Measurements from ENCODE around the gene RPTOR.

DNA sequence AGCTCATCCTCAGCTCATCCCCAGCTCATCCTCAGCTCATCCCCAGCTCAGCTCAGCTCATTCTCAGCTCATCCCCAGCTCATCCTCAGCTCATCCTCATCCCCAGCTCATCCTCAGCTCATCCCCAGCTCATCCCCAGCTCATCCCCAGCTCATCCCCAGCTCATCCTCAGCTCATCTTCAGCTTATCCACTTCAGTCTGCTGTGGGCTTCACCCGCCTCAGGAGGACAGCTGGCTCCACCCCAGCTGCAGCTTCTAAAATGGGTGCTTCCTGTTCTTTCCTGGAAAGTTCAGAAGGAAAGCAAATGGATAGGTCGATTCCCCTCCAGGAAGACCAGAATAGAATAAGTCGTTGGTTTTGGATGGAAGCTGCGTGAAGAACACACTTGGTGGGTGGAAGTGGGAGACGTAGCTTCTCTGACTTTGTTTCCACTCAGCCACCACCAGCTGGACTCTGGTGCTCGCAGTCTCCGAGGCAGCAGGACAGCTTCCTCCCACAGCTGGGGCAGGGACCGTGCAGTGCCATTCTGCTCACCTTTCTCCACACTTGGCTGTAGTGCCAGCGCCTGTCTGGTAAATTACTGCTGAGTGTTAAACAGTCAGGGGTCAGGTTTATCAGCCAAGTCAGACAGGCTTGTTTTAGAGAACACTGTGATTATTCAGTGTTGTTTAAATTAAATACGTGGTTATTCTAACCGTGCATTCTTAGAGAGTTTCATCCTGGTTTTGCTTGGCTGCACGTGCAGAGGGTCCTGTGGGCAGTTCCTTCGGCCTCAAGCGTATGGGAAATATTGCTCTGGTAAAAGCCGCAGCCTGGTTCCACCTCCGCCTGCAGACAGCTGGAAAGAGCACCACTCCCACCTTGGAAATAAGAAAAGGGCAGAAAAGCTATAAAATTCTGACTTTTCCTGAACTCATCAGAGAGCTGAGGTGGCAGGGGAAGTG, 386.0 kb downstream of the RPTOR start:
- TF ChIP-seq POLR2A (IDR thresholded peaks at IDR 0.05) (no peak), POLR2AphosphoS5 (IDR thresholded peaks at IDR 0.05) (no peak), EP300 (IDR thresholded peaks at IDR 0.05) (no peak)
- TF ChIP-seq, protein P1, sequence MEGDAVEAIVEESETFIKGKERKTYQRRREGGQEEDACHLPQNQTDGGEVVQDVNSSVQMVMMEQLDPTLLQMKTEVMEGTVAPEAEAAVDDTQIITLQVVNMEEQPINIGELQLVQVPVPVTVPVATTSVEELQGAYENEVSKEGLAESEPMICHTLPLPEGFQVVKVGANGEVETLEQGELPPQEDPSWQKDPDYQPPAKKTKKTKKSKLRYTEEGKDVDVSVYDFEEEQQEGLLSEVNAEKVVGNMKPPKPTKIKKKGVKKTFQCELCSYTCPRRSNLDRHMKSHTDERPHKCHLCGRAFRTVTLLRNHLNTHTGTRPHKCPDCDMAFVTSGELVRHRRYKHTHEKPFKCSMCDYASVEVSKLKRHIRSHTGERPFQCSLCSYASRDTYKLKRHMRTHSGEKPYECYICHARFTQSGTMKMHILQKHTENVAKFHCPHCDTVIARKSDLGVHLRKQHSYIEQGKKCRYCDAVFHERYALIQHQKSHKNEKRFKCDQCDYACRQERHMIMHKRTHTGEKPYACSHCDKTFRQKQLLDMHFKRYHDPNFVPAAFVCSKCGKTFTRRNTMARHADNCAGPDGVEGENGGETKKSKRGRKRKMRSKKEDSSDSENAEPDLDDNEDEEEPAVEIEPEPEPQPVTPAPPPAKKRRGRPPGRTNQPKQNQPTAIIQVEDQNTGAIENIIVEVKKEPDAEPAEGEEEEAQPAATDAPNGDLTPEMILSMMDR (IDR thresholded peaks at IDR 0.05) = no peak

All from upper lobe of left lung (tissue), 4 donors.